H1 (cell line): ENCODE measurements around the gene ABHD18. TPM values are rescaled to one million over a fixed set of nuclear protein-coding genes. Genes with fewer than 3 reads are reported as not detected.

Experiments
- CTCF ChIA-PET: fragments of 300-600 bp; sonication (Branson Sonifier 250); formaldehyde crosslinking; loops from one replicate; lab custom pipeline; 2021; ENCODE audit not compliant: partially characterized antibody; lab: Charles Lee
- POLR2A ChIA-PET: fragments of 300-600 bp; sonication (Branson Sonifier 250); formaldehyde crosslinking; loops from one replicate; lab custom pipeline; 2021; ENCODE audit warnings: inconsistent platforms; ENCODE audit not compliant: partially characterized antibody; lab: Charles Lee
- DNase-seq, 2 experiments: peaks; one replicate each; pipeline versions ENCODE4 v3.0.0 to v3.0.0-alpha.2; 2010 to 2022; ENCODE audit warnings: low spot score in 2 of 2, low read depth in 1 of 2, mixed read lengths in 1 of 2
- FAIRE-seq: peaks from 2 replicates; lab custom pipeline; 2011; peaks lifted over from hg19 to GRCh38; lab: Jason Lieb, UNC
- H2AFZ ChIP-seq: 2 replicates; pipeline ENCODE4 v1.8.1; 2012; ENCODE audit warnings: low read length, inconsistent platforms
- H2AK5ac ChIP-seq: 2 replicates; pipeline ENCODE4 v1.6.1; 2013; ENCODE audit warnings: low read depth, low read length
- H2BK120ac ChIP-seq: replicated peaks from 2 replicates; pipeline ENCODE3; 2013; ENCODE audit warnings: low read depth, low read length, inconsistent platforms
- H2BK12ac ChIP-seq: 2 replicates; pipeline ENCODE4 v1.6.1; 2013; ENCODE audit warnings: low read depth, low read length
- H2BK15ac ChIP-seq: 2 replicates; pipeline ENCODE4 v1.6.1; 2013; ENCODE audit warnings: low read length
- H2BK20ac ChIP-seq: 2 replicates; pipeline ENCODE4 v1.6.1; 2013; ENCODE audit warnings: low read length
- H2BK5ac ChIP-seq: 2 replicates; pipeline ENCODE4 v1.6.1; 2013; ENCODE audit warnings: low read depth, low read length
- H3K14ac ChIP-seq: 2 replicates; pipeline ENCODE4 v1.6.1; 2013; ENCODE audit warnings: inconsistent platforms; ENCODE audit not compliant: insufficient read length
- H3K18ac ChIP-seq: 2 replicates; pipeline ENCODE4 v1.6.1; 2013; ENCODE audit warnings: low read length; ENCODE audit errors: extremely low read depth
- H3K23ac ChIP-seq: 2 replicates; pipeline ENCODE4 v1.6.1; 2013; ENCODE audit warnings: inconsistent platforms; ENCODE audit not compliant: insufficient read length
- H3K23me2 ChIP-seq: 2 replicates; pipeline ENCODE4 v1.6.1; 2013; ENCODE audit warnings: low read depth, low read length
- H3K27ac ChIP-seq: 2 replicates; pipeline ENCODE4 v1.6.1; 2011; ENCODE audit warnings: low read depth, low read length, inconsistent platforms
- H3K27me3 ChIP-seq, 4 experiments: replicated peaks in 1 of 4; 1 replicate in 1 of 4; 2 replicates in 3 of 4; pipeline versions ENCODE4 v1.6.1 to v1.8.1; 2011 to 2013; ENCODE audit warnings: low read length in 3 of 4, mild to moderate bottlenecking in 3 of 4, inconsistent platforms in 2 of 4, mixed read lengths in 2 of 4, moderate library complexity in 1 of 4; ENCODE audit not compliant: control insufficient read depth in 3 of 4, insufficient read depth in 3 of 4; ENCODE audit errors: extremely low read depth in 1 of 4
- H3K36me3 ChIP-seq, 4 experiments: 2 replicates each; pipeline versions ENCODE4 v1.6.1 to v1.8.1; 2011 to 2013; ENCODE audit warnings: mild to moderate bottlenecking in 4 of 4, low read length in 3 of 4, moderate library complexity in 2 of 4, control low read depth in 1 of 4, inconsistent platforms in 1 of 4; ENCODE audit not compliant: insufficient read depth in 4 of 4, control insufficient read depth in 2 of 4
- H3K4ac ChIP-seq: replicated peaks from 2 replicates; pipeline ENCODE3; 2013; ENCODE audit warnings: low read length, low read depth, mixed read lengths, inconsistent platforms; ENCODE audit not compliant: insufficient read length
- H3K4me1 ChIP-seq, 4 experiments: replicated peaks in 1 of 4; 1 replicate in 1 of 4; 2 replicates in 3 of 4; pipeline versions ENCODE4 v1.6.1 to v1.8.1; 2011 to 2013; ENCODE audit warnings: low read length in 3 of 4, inconsistent platforms in 2 of 4, mixed read lengths in 1 of 4; ENCODE audit not compliant: insufficient read depth in 4 of 4, control insufficient read depth in 3 of 4
- H3K4me2 ChIP-seq, 2 experiments: 2 replicates each; pipeline versions ENCODE4 v1.6.1 to v1.8.1; 2011 to 2013; ENCODE audit warnings: low read depth in 2 of 2, low read length in 2 of 2, control low read depth in 1 of 2, inconsistent platforms in 1 of 2, mild to moderate bottlenecking in 1 of 2; ENCODE audit not compliant: insufficient read depth in 1 of 2
- H3K4me3 ChIP-seq, 4 experiments: fragments of 200-600, 300-600 bp in 1 of 4; sonication (generic), shearing (Covaris generic), sonication (Bioruptor Twin) in 1 of 4; 2 replicates each; pipeline versions ENCODE4 v1.5.1 to v1.8.1; 2011 to 2016; ENCODE audit warnings: low read length in 4 of 4, low read depth in 3 of 4, control low read depth in 2 of 4, inconsistent platforms in 2 of 4, mild to moderate bottlenecking in 2 of 4, mixed read lengths in 1 of 4, moderate library complexity in 1 of 4; ENCODE audit not compliant: insufficient read depth in 2 of 4; ENCODE audit errors: extremely low read depth in 1 of 4
- H3K56ac ChIP-seq: replicated peaks from 2 replicates; pipeline ENCODE3; 2013; ENCODE audit warnings: low read depth, mild to moderate bottlenecking, mixed read lengths, low read length, inconsistent platforms; ENCODE audit not compliant: insufficient read length
- H3K79me1 ChIP-seq: 2 replicates; pipeline ENCODE4 v1.6.1; 2013; ENCODE audit warnings: low read depth, low read length, control low read depth
- H3K79me2 ChIP-seq, 2 experiments: 2 replicates each; pipeline versions ENCODE4 v1.6.1 to v1.8.1; 2012 to 2013; ENCODE audit warnings: low read length in 2 of 2, mild to moderate bottlenecking in 2 of 2, inconsistent platforms in 1 of 2; ENCODE audit not compliant: insufficient read depth in 2 of 2, control insufficient read depth in 1 of 2
- H3K9ac ChIP-seq, 4 experiments: replicated peaks in 1 of 4; 1 replicate in 1 of 4; 2 replicates in 3 of 4; pipeline versions ENCODE4 v1.6.1 to v1.8.1; 2011 to 2013; ENCODE audit warnings: low read depth in 3 of 4, low read length in 3 of 4, control low read depth in 2 of 4, mild to moderate bottlenecking in 2 of 4, moderate library complexity in 2 of 4, inconsistent platforms in 1 of 4; ENCODE audit errors: extremely low read depth in 1 of 4
- H3K9me3 ChIP-seq, 2 experiments: 2 replicates each; pipeline versions ENCODE4 v1.6.1 to v1.8.1; 2012 to 2013; ENCODE audit warnings: mild to moderate bottlenecking in 2 of 2, moderate library complexity in 2 of 2, control low read depth in 1 of 2, inconsistent platforms in 1 of 2, low read depth in 1 of 2, low read length in 1 of 2, mixed read lengths in 1 of 2; ENCODE audit not compliant: insufficient read depth in 2 of 2
- H4K20me1 ChIP-seq, 2 experiments: replicated peaks in 1 of 2; 2 replicates each; pipeline versions ENCODE3 to v1.8.1; 2011 to 2013; ENCODE audit warnings: inconsistent platforms in 2 of 2, low read length in 2 of 2, mild to moderate bottlenecking in 1 of 2; ENCODE audit not compliant: insufficient read depth in 2 of 2, control insufficient read depth in 1 of 2
- H4K5ac ChIP-seq: 2 replicates; pipeline ENCODE4 v1.6.1; 2013; ENCODE audit warnings: low read length, low read depth, mixed read lengths, inconsistent platforms; ENCODE audit not compliant: insufficient read length
- H4K8ac ChIP-seq: 2 replicates; pipeline ENCODE4 v1.8.0; 2013; ENCODE audit warnings: mild to moderate bottlenecking, moderate library complexity, low read length, inconsistent platforms; ENCODE audit not compliant: insufficient read depth; ENCODE audit errors: extremely low read depth
- H4K91ac ChIP-seq: replicated peaks from 2 replicates; pipeline ENCODE3; 2013; ENCODE audit warnings: low read length, mixed read lengths, inconsistent platforms; ENCODE audit not compliant: insufficient read length
- JUND ChIP-seq: IDR thresholded peaks from 2 replicates; pipeline ENCODE4 v1.6.1; 2011; ENCODE audit warnings: mild to moderate bottlenecking, improper control_type of control experiment, low read length
- WGBS, 2 experiments: shearing (Covaris generic) in 1 of 2; methylation state at CpG; one replicate each; pipeline versions ENCODE4 v1.1.6 to v1.1.7; 2013 to 2015; ENCODE audit warnings: low lambda C conversion rate in 2 of 2, mixed read lengths in 2 of 2, inconsistent platforms in 1 of 2, low coverage in 1 of 2, missing lambda C conversion rate in 1 of 2; ENCODE audit not compliant: insufficient replicate concordance in 2 of 2, insufficient coverage in 1 of 2, insufficient read length in 1 of 2; ENCODE audit errors: extremely low coverage in 1 of 2, missing lambda C conversion rate in 1 of 2; 5-methylcytosine and 5-hydroxymethylcytosine counted together
- polyA plus RNA-seq, 7 experiments: library from polyadenylated mRNA; depleted of rRNA in 3 of 7; stranded (reverse) in 5 of 7; unstranded in 2 of 7; fragments of >200 nt in 5 of 7; fragments of 200-250 nt in 2 of 7; gene quantifications; 1 replicate in 5 of 7; 2 replicates in 1 of 7; 4 replicates in 1 of 7; pipeline versions ENCODE4 v1.2.1 to v1.2.3, GENCODE V29; 2011 to 2013; ENCODE audit warnings: missing spikeins in 2 of 7, mixed read lengths in 2 of 7
- total RNA-seq: library from RNA; stranded (reverse); fragmentation: NEBNext Ultra II Directional; extraction: Animal tissue kit (Norgen Biotek cat#: 25700); gene quantifications from 2 replicates; pipeline ENCODE4 v1.2.1, GENCODE V29; 2021

Gene ABHD18
- total and polyA plus RNA-seq, 2 of the 8 experiments (the other 6 are each of a cell fraction or from before 2014, with no cell fraction given): 2.7 to 17.0 TPM

DNA sequence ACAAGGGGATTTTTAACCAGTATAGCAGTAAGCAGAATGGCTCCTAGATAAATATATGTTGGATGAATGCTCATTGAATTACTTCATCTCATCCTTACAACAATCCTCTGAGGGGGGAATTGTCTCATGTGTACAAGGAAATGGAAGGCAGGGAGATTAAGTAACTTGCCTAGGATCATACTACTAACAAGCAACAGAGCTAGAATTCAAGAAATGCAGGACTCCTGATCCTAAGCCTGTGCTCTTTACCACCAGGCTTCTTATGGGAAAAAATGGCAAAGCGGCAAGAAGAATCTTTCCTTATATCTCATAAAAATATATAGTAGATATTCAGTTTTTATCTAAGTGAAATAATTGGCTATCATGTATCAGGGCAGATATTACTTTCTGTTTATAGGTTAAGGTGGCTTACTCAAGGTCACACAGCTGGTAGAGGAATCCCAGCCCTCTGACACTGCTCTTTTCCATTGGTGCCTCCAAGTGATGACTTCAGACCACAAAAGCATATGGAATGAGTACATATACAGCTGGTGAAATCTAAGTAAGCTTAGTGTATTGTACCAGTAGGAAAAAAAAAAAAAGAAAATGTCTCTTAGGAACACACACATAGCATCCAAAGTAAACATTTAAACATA, 2.1 kb downstream of the ABHD18 start:
- Histone ChIP-seq H2BK20ac (no peak overlapping the region), H2BK120ac (no peak overlapping the region), H2BK15ac (no peak overlapping the region), H2AFZ (no peak overlapping the region), H3K23me2 (0 out of 2 replicates have a peak, but pooled peaks cover 2% of the 10 kb centered on the region), H3K36me3 (no peaks in the 10 kb centered on the region), H4K91ac (no peak overlapping the region), H4K5ac (no peak overlapping the region), H3K14ac (no peak overlapping the region), H3K27ac (no peak overlapping the region), H3K9ac (no peak overlapping the region), H3K4ac (no peak overlapping the region), H3K4me1 (peaks cover 0 to 5% (median 2%) of the 10 kb centered on the region in 4 experiments; a peak in 3 of 7 replicates), H2AK5ac (no peak overlapping the region), H3K4me2 (no peak overlapping the region; a peak in 1 of 4 replicates), H3K4me3 (no peak overlapping the region), H2BK5ac (no peak overlapping the region), H3K18ac (no peak overlapping the region), H3K27me3 (no peaks in the 10 kb centered on the region), H2BK12ac (no peak overlapping the region), H3K56ac (no peak overlapping the region), H3K79me2 (peaks cover 0 to 55% of the 10 kb centered on the region in 2 experiments; a peak in 3 of 4 replicates), H3K79me1 (no peaks in the 10 kb centered on the region), H4K20me1 (peaks cover 0 to 4% of the 10 kb centered on the region in 2 experiments), H3K23ac (no peak overlapping the region), H4K8ac (no peak overlapping the region), H3K9me3 (no peaks in the 10 kb centered on the region)
- CTCF ChIA-PET: interaction anchor here (0.6 to 1.5 kb wide), 5 partner anchors 85 to 1008 kb away, joined by 3 to 5 read pairs (median 3); no protein-coding TSS in a partner anchor
- no peak for TF ChIP-seq JUND
- FAIRE-seq (no peak), DNase-seq (no peak)
- POLR2A ChIA-PET: interaction anchor here (1.1 to 4.7 kb wide), 2 partner anchors 93 to 127 kb away, joined by 5 to 33 read pairs; partner anchors contain the start of gene LARP1B
- WGBS, 2 experiments: 95% methylated on average over 1 of the region's 1 CpG; no CpG with 5 or more reads in 1 of the 2 experiments
